HCT116 (cell line): ENCODE measurements around the gene BTN1A1.

Experiments
- CEBPB ChIP-seq: IDR thresholded peaks from 2 replicates; pipeline ENCODE4 v1.6.1; 2012; ENCODE audit warnings: low read depth
- EZH2 ChIP-seq: fragments of 200-600 bp; sonication (generic); IDR thresholded peaks from 2 replicates; pipeline ENCODE4 v1.6.1; 2017; ENCODE audit warnings: antibody characterized with exemption, mixed run types
- POLR2A ChIP-seq: IDR thresholded peaks from 2 replicates; pipeline ENCODE4 v1.7.0; 2011; ENCODE audit warnings: borderline replicate concordance; ENCODE audit not compliant: insufficient read depth, insufficient read length; ENCODE audit errors: extremely low read depth
- SP1 ChIP-seq: IDR thresholded peaks from 2 replicates; pipeline ENCODE4 v1.6.1; 2012; ENCODE audit warnings: low read depth
- TCF7L2 ChIP-seq: IDR thresholded peaks from 2 replicates; pipeline ENCODE4 v1.7.0; 2011; ENCODE audit warnings: borderline replicate concordance, inconsistent platforms; ENCODE audit not compliant: insufficient read depth, insufficient read length; ENCODE audit errors: extremely low read depth
- YY1 ChIP-seq: IDR thresholded peaks from 2 replicates; pipeline ENCODE4 v1.6.1; 2011; ENCODE audit warnings: low read length, low read depth, moderate library complexity, mild to moderate bottlenecking; ENCODE audit not compliant: insufficient replicate concordance; ENCODE audit errors: extremely low read depth
- TF ChIP-seq, protein P1 (sequence below), 3 experiments: fragments of 200-600 bp in 1 of 3; sonication (generic) in 1 of 3; IDR thresholded peaks in 2 of 3; conservative IDR thresholded peaks in 1 of 3; 2 replicates each; pipeline ENCODE4 v1.5.1; 2012 to 2017; ENCODE audit warnings: low read depth in 2 of 3, low read length in 2 of 3, antibody characterized with exemption in 1 of 3, borderline replicate concordance in 1 of 3, control low read depth in 1 of 3, mild to moderate bottlenecking in 1 of 3, mixed read lengths in 1 of 3, mixed run types in 1 of 3, moderate library complexity in 1 of 3; ENCODE audit not compliant: insufficient read depth in 1 of 3
- TF ChIP-seq, protein P2 (sequence below): IDR thresholded peaks from 2 replicates; pipeline ENCODE4 v1.6.1; 2012; ENCODE audit warnings: low read depth

- TF ChIP-seq, protein P1, sequence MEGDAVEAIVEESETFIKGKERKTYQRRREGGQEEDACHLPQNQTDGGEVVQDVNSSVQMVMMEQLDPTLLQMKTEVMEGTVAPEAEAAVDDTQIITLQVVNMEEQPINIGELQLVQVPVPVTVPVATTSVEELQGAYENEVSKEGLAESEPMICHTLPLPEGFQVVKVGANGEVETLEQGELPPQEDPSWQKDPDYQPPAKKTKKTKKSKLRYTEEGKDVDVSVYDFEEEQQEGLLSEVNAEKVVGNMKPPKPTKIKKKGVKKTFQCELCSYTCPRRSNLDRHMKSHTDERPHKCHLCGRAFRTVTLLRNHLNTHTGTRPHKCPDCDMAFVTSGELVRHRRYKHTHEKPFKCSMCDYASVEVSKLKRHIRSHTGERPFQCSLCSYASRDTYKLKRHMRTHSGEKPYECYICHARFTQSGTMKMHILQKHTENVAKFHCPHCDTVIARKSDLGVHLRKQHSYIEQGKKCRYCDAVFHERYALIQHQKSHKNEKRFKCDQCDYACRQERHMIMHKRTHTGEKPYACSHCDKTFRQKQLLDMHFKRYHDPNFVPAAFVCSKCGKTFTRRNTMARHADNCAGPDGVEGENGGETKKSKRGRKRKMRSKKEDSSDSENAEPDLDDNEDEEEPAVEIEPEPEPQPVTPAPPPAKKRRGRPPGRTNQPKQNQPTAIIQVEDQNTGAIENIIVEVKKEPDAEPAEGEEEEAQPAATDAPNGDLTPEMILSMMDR (IDR thresholded peaks at IDR 0.05 in 2 of 3, conservative IDR thresholded peaks at IDR 0.05 in 1 of 3; ENCODE audit: borderline replicate concordance in 1 of 3, insufficient read depth in 1 of 3, low read depth in 2 of 3, low read length in 2 of 3) = no peak
- TF ChIP-seq TCF7L2 = no peak
- TF ChIP-seq, protein P2, sequence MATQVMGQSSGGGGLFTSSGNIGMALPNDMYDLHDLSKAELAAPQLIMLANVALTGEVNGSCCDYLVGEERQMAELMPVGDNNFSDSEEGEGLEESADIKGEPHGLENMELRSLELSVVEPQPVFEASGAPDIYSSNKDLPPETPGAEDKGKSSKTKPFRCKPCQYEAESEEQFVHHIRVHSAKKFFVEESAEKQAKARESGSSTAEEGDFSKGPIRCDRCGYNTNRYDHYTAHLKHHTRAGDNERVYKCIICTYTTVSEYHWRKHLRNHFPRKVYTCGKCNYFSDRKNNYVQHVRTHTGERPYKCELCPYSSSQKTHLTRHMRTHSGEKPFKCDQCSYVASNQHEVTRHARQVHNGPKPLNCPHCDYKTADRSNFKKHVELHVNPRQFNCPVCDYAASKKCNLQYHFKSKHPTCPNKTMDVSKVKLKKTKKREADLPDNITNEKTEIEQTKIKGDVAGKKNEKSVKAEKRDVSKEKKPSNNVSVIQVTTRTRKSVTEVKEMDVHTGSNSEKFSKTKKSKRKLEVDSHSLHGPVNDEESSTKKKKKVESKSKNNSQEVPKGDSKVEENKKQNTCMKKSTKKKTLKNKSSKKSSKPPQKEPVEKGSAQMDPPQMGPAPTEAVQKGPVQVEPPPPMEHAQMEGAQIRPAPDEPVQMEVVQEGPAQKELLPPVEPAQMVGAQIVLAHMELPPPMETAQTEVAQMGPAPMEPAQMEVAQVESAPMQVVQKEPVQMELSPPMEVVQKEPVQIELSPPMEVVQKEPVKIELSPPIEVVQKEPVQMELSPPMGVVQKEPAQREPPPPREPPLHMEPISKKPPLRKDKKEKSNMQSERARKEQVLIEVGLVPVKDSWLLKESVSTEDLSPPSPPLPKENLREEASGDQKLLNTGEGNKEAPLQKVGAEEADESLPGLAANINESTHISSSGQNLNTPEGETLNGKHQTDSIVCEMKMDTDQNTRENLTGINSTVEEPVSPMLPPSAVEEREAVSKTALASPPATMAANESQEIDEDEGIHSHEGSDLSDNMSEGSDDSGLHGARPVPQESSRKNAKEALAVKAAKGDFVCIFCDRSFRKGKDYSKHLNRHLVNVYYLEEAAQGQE = no peak
- peak; percentile 39 for TF ChIP-seq YY1
- peak; percentile 44 for TF ChIP-seq SP1
- no peak for TF ChIP-seq POLR2A
- peak; percentile 29 for TF ChIP-seq CEBPB
- TF ChIP-seq EZH2 = no peak
Observed at GRCh38 chr6:26553635-26554446, 53.7 kb downstream of the BTN1A1 start.
